Activated naive CD4-positive, alpha-beta T cell treated with anti-CD3 and anti-CD28 coated beads, Interleukin-2, amount 50 U/mL, for 16 hours (primary cell): ENCODE measurements around the gene LIAS.
A peak's percentile ranks its signal among the peaks of the same experiment; 100 is the strongest.
"Not testable (repeated sequence)": the region's sequence is repeated elsewhere in the genome, so short reads cannot be mapped to it uniquely, and the experiment has no call there.

Experiments
- DNase-seq: peaks from one replicate; pipeline ENCODE4 v3.0.0-alpha.2; 2020

The LIAS gene

GRCh38 chr4:39458505-39459300, at the start of gene LIAS, which contains the start of gene RPL9:
Gene LIAS (plus strand): TSS chr4:39459056. CDS start chr4:39459118, 62 bp downstream.
Gene RPL9 (minus strand): TSS chr4:39458922. CDS start chr4:39458439, 483 bp downstream.
- DNase-seq = peak; percentile 90

GRCh38 chr4:39410415-39410814, 48.4 kb upstream of the LIAS start:
- no peak for DNase-seq

GRCh38 chr4:39411561-39411960, 47.3 kb upstream of the LIAS start:
- not testable (repeated sequence) for DNase-seq

GRCh38 chr4:39415678-39416283, 43.1 kb upstream of the LIAS start:
- no peak for DNase-seq

- DNase-seq = no peak
Observed at GRCh38 chr4:39422247-39422646, 36.6 kb upstream of the LIAS start.

GRCh38 chr4:39425297-39425696, 33.6 kb upstream of the LIAS start:
- DNase-seq = not testable (repeated sequence)

GRCh38 chr4:39426728-39427127, 32.1 kb upstream of the LIAS start:
- DNase-seq = no peak

- no peak for DNase-seq
Observed at GRCh38 chr4:39427520-39428114, 31.2 kb upstream of the LIAS start.

- no peak for DNase-seq
Observed at GRCh38 chr4:39429476-39430334, 29.2 kb upstream of the LIAS start.

GRCh38 chr4:39433878-39434492, 24.9 kb upstream of the LIAS start:
- DNase-seq = no peak

- DNase-seq = no peak
Observed at GRCh38 chr4:39435659-39436563, 22.9 kb upstream of the LIAS start.

GRCh38 chr4:39441593-39441992, 17.3 kb upstream of the LIAS start:
- DNase-seq = no peak

- no peak for DNase-seq
Observed at GRCh38 chr4:39442998-39443397, 15.9 kb upstream of the LIAS start.

GRCh38 chr4:39446483-39446841, 12.4 kb upstream of the LIAS start:
- DNase-seq = no peak

- DNase-seq = peak; percentile 35
Observed at GRCh38 chr4:39446842-39447573, 11.8 kb upstream of the LIAS start.

- DNase-seq = no peak
Observed at GRCh38 chr4:39450618-39451017, 8.2 kb upstream of the LIAS start.

GRCh38 chr4:39451423-39452023, 7.3 kb upstream of the LIAS start:
- DNase-seq = no peak

- DNase-seq = no peak
Observed at GRCh38 chr4:39452153-39452859, 6.5 kb upstream of the LIAS start.

GRCh38 chr4:39452860-39453587, 5.8 kb upstream of the LIAS start:
- DNase-seq = no peak
